GM06990 (cell line): ENCODE measurements around the gene GAB1.
A peak's percentile ranks its signal among the peaks of the same experiment; 100 is the strongest.

Source experiments
- DNase-seq: peaks from one replicate; pipeline ENCODE4 v3.0.0-alpha.2; 2011; ENCODE audit not compliant: insufficient read length; ENCODE audit errors: extremely low read depth
- H3K27me3 ChIP-seq: replicated peaks from 2 replicates; pipeline ENCODE4 v1.6.0; 2011; ENCODE audit warnings: low read length; ENCODE audit not compliant: control insufficient read depth, insufficient read depth
- H3K36me3 ChIP-seq: 2 replicates; pipeline ENCODE4 v1.5.1; 2011; ENCODE audit warnings: low read length; ENCODE audit not compliant: control insufficient read depth, insufficient read depth
- H3K4me3 ChIP-seq: replicated peaks from 2 replicates; pipeline ENCODE4 v1.5.1; 2011; ENCODE audit warnings: low read depth, mild to moderate bottlenecking, control low read depth, low read length
- CTCF ChIP-seq: IDR thresholded peaks from 2 replicates; pipeline ENCODE4 v1.5.1; 2011; ENCODE audit warnings: low read length, control low read depth, mild to moderate bottlenecking, inconsistent platforms; ENCODE audit not compliant: insufficient read depth, poor library complexity, severe bottlenecking

Gene GAB1

DNA sequence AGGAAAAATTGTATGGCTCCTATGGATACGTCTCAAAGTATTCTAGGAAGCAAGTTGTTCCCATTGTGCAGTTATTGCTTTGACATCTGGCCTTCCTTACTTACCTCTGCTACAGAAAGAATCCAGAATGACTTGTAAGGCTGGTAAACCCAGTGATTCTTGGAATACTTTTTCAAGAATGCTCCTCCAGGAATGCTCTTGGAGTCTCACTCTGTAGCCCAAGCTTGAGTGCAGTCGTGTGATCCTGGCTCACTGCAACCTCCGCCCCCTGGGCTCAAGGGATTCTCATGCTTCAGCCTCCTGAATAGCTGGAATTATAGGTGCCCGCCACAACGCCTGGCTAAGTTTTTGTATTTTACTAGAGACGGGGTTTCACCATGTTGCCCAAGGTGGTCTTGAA, 38.1 kb downstream of the GAB1 start:
- Histone ChIP-seq H3K36me3 (no peaks in the 10 kb centered on the region), H3K4me3 (no peak overlapping the region), H3K27me3 (no peaks in the 10 kb centered on the region)
- DNase-seq: no peak
- no peak for TF ChIP-seq CTCF

DNA sequence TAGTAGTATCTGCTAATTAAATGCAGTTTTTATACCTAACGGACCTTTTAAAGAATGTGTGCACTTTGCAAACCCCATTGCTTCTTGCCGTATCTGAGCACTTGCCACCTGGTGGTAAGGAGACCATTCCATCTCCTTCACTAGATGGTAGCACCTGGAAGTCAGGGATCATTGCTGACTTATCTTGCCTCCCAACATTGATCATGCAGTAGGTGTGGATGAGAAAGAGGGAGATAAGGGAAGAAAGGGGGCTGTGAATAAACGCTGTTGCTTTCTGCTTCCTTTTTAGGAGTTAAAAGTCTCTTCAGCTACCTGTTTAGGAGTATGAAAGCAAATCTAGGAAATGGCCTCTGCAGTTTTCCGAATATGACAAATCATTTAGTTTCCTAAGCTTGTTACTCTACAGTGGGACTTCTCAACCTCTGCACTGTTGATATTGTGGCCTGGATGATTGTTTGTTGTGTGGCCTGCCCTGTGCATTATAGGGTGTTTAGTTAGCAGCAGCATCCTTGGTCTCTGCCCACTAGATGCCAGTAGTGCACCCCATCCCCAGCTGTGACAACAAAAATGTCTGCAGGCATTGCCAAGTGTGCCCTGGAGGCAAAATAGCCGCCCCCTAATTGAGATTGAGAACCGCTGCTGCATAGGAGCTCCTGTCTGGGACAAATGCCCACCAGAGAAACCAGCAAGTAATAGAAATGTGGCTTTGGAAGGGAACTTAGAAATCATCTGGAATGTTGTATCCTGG, 38.8 kb downstream of the GAB1 start:
- no peak for DNase-seq

DNA sequence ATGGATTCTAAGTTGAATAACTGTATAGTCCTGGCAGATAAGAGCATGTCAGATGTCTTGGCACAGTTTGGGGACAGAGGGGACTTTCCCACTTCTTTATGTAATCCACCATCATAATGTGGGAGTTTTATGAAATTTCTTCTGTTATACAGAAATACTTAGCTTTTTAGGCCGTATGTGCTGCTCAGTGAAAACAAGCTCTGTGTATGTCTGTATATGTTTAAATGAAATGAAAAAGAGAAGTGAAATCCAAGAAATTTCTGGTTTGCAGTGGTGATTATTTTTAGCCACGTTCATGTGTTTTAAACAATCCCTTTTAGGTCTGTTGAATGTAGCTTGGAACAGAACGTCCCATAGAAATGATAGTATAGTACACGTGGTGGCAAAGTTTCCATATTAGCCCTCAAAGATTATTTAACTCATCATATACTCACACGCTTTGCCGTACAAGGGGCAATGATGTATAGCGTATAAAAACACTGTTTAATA, 41.0 kb downstream of the GAB1 start:
- Histone ChIP-seq H3K4me3 (no peak overlapping the region), H3K36me3 (no peaks in the 10 kb centered on the region), H3K27me3 (no peaks in the 10 kb centered on the region)
- no peak for TF ChIP-seq CTCF
- peak; percentile 71 for DNase-seq

More for the DNA sequence above, 38.8 kb downstream of the GAB1 start:
- Histone ChIP-seq H3K36me3 (no peaks in the 10 kb centered on the region), H3K27me3 (no peaks in the 10 kb centered on the region), H3K4me3 (no peak overlapping the region)
- TF ChIP-seq CTCF: peak; percentile 81

DNA sequence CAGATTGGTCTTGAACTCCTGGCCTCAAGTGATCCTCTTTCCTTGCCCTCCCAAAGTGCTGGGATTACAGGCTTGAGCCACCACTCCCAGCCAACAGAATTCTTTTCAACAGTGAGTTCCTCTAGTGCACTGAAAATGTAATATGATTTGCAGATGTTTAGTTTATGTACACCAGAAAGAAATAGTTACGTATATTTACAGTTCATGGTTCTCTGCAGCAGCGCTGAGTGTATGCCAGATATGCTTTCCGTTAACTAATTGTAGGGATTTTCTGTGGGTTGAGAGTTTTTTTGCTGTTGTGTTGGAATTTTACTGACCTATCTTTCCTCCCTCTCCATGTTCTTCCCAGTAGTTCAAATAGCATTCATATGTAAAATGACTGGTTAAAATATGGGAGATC, 44.0 kb downstream of the GAB1 start:
- Histone ChIP-seq H3K4me3 (no peak overlapping the region), H3K36me3 (no peaks in the 10 kb centered on the region), H3K27me3 (no peaks in the 10 kb centered on the region; the same call in 1 of the 2 replicates)
- TF ChIP-seq CTCF: no peak
- no peak for DNase-seq

GRCh38 chr4:143381189-143382118, 44.8 kb downstream of the GAB1 start:
- Histone ChIP-seq H3K27me3 (no peaks in the 10 kb centered on the region; the same call in 1 of the 2 replicates), H3K4me3 (no peak overlapping the region), H3K36me3 (no peaks in the 10 kb centered on the region)
- TF ChIP-seq CTCF: no peak
- no peak for DNase-seq
